ENCODE data around the gene PXN.

PXN gene

DNA sequence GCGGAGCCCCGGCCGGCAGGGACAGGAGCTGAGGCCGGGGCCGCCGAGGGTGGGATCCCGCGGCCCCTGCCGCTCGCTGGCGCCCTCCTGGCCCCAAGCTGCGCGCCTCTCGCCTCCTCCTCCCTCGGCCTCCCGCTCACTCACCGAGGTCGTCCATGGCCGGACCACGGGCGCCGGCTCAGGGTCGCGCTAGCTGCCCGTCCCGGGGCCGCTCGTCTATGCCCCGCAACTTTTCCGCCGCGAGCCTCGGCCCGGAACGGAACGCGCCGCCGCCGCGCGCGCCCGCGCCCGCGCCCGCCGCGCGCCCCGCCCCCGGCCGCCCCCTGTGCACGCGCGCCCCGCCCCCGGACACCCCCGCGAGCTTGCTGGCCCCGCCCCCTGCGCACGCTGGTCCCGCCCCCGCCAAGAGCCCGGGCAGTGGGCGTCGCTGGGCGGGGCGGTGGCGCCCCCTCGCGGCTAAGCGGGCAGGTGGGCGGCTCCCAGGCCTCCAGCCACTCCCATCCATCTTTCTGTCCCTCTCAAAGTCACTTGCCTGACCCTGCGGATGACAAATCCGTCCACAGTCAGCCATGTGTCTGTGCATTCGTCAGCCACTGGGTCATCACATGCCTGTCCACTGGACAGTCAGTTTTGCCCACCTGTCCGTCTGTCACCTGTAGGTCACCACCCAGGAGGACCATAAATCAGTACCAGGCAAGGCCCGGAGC is at the start of gene PXN:
PXN (minus strand) TSS at position 258 of the 707 bp plus-strand sequence; CDS start at position 157, 101 bp downstream.
- in situ Hi-C loops (cut with MboI; ENCODE audit: low sequenced_read_pairs), result no loop called here

DNA sequence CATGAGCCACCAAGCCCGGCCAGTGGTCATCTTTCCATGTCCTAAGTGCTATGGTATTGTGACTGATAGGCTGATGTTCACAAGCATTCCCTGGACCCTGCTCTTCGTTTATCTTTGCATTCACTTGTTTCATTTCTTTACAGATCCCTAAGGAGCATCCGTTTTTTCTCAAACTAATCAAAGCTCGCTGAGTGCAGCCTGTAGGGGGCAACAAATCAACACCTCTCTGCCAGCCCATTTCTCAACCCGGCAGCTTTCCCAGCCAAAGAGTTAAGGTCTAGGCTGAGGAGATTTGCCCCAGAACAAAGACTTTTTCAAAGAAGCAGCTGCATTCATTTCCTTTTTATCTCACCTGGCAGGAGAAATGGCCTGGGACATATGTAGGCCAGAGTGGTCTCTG is 48.7 kb upstream of the PXN start:
- in situ Hi-C loops (cut with MboI; ENCODE audit: low sequenced_read_pairs), result no loop called here

GRCh38 chr12:120301962-120302815 is 36.7 kb upstream of the PXN start, which contains the start of gene SIRT4:
TSS of gene SIRT4 (plus strand) at chr12:120302321. CDS start at chr12:120303562, 1,241 bp downstream.
- in situ Hi-C loops (cut with MboI; ENCODE audit: low sequenced_read_pairs), result no loop called here

DNA sequence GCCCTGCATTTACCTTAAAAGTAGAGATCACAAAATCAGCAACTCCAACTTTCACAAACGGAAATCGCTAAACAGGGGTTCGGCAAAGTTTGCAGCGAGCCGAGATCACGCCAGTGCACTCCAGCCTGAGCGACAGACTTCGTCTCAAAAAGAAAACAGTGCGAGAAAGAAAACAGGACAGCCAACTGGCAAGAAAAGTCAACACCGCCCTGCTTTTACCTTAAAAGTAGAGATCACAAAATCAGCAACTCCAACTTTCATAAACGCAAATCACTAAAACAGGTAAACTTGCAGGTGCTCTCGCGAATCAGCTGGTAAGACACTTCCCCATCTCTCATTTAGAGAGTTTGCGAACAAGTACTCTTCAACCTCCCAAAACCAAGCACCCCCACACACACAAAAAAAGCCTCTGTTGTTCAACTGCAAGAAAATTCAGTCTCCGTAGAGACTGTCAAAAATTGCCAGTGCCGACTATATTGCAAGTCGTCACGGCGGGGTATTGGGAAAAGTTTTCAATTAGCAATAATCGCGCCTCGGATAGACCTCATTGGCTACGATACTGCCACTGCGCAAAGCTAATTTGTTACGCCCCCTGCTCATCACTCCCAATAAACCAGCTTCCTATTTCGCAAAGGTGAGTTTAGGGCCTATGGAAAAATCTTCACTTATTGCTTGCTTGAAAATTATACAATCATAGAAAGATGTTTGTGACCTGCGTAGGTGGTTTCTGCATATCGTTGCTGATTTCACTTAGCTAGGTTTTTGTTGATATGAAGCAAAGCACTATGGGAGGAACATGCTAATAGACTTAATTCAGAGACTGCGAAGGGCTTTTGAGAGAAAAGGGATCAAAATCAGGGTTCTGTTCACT is 27.4 kb upstream of the PXN start, which contains the start of gene RNU4-1:
RNU4-1 (minus strand) TSS at position 577 of the 871 bp plus-strand sequence.
- in situ Hi-C loops (cut with MboI; ENCODE audit: low sequenced_read_pairs), result no loop called here

GRCh38 chr12:120292411-120292660 is 26.8 kb upstream of the PXN start:
- in situ Hi-C loops (cut with MboI; ENCODE audit: low sequenced_read_pairs), result no loop called here

DNA sequence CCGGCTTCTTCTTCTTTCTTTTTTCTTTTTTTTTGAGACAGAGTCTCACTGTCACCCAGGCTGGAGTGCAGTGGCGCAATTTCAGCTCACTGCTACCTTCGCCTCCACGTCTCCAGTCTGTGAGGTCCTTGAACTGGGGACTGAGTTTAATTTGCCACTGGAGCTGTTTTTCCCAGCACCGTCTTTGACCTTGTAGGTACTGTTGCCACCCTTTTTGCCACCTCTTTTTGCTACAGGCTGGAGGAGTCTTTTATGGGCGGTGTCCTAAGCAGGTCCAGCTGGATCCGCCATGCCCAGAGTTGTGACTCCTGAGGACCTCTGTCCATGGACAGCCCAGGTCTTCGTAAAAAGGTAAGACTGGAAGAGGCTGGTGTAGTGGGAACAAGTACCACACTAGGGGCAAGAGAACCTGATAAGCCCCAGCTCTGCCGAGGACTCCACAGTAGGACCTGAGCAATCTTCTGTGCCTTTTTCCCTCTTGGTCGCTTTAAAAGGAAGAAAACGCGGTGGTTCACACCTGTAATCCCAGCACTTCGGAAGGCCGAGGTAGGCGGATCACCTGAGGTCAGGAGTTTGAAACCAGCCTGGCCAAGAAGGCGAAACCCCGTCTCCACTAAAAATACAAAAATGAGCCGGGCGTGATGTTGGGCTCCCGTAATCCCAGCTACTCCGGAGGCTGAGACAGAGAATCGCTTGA is 25.2 kb upstream of the PXN start:
- in situ Hi-C loops (cut with MboI; ENCODE audit: low sequenced_read_pairs), result no loop called here

DNA sequence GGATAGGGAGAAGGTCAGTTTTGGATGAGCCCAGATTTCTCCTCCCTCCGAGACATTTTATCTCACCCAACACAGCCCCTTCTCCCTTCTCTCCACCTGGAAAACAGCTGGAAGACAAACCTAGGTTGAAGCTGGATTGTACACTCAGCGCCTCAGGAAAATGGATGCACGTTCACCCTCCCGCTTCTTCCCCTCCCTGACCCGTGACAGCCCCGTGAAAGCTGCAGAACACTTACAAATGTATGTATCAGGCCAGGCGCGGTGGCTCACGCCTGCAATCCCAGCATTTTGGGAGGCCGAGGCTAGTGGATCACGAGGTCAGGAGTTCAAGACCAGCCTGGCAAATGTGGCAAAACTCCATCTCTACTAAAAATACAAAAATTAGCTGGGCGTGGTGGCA is 22.0 kb upstream of the PXN start:
- in situ Hi-C loops (cut with MboI; ENCODE audit: low sequenced_read_pairs), result no loop called here

GRCh38 chr12:120286768-120287490 is 21.4 kb upstream of the PXN start:
- in situ Hi-C loops (cut with MboI; ENCODE audit: low sequenced_read_pairs), result no loop called here

GRCh38 chr12:120284381-120284780 is 18.9 kb upstream of the PXN start:
- in situ Hi-C loops (cut with MboI; ENCODE audit: low sequenced_read_pairs), result no loop called here

DNA sequence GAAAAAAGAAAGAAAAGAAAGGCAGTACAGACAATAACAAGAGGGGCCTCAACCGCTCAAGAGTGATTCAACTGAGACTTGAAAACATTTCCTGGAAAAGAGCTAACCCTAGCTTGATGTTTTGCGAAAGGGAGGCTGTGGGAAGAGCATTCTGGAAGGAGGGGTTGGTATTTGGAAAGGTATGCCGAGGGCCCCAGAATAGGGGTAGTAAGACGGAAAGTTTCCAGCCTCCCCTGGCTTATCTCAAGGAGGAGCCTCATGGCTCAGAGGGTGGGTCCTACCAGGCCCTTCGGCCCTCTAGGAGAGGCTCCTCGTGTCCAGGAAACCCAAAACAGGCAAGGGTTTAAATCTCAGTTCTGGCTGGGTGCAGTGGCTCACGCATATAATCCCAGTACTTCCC is 17.8 kb upstream of the PXN start:
- in situ Hi-C loops (cut with MboI; ENCODE audit: low sequenced_read_pairs), result no loop called here

DNA sequence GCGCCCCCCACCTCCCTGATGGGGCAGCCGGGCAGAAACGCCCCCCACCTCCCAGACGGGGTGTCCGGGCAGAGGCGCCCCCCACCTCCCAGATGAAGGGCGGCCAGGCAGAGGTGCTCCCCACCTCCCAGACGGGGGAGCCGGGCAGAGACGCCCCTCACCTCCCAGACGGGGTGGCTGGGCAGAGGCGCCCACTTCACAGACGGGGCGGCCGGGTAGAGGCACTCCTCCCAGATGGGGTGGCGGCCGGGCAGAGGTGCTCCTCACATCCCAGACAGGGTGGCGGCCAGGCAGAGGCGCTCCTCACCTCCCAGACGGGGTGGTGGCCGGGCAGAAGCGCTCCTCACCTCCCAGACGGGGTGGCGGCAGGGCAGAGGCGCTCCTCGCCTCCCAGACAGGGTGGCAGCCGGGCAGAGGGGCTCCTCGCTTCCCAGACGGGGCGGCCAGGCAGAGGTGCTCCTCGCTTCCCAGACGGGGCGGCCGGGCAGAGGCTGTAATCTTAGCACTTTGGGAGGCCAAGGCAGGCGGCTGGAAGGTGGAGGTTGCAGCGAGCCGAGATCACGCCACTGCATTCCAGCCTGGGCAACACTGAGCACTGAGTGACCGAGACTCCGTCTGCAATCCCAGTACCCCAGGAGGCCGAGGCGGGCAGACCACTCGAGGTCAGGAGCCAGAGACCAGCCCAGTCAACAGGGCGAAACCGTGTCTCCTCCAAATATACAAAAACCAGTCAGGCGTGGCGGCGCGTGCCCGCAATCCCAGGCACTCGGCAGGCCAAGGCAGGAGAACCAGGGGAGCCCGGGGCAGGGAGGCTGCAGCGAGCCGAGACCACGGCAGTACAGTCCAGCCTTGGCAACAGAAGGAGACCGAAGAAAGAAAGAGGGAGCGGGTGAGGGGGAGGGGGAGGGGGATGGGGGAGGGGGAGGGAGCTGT is 12.9 kb upstream of the PXN start:
- in situ Hi-C loops (cut with MboI; ENCODE audit: low sequenced_read_pairs), result no loop called here

DNA sequence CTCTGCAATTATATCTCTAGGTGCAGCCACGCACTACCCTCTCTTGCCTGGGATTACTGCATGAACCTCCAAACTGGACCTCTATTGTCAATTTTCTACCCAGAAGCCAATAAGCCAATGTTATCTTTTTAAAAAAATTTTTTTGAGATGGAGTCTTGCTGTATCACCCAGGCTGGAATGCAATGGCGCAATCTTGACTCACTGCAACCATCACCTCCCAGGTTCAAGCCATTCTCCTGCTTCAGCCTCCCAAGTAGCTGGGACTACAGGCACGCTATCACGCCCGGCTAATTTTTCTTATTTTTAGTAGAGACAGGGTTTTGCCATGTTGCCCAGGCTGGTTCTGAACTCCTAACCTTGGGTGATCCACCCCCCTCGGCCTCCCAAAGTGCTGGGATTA is 11.2 kb upstream of the PXN start:
- in situ Hi-C loops (cut with MboI; ENCODE audit: low sequenced_read_pairs), result no loop called here

- in situ Hi-C loops (cut with MboI; ENCODE audit: low sequenced_read_pairs), result no loop called here
Measured at GRCh38 chr12:120267736-120268135, 2.2 kb upstream of the PXN start.

DNA sequence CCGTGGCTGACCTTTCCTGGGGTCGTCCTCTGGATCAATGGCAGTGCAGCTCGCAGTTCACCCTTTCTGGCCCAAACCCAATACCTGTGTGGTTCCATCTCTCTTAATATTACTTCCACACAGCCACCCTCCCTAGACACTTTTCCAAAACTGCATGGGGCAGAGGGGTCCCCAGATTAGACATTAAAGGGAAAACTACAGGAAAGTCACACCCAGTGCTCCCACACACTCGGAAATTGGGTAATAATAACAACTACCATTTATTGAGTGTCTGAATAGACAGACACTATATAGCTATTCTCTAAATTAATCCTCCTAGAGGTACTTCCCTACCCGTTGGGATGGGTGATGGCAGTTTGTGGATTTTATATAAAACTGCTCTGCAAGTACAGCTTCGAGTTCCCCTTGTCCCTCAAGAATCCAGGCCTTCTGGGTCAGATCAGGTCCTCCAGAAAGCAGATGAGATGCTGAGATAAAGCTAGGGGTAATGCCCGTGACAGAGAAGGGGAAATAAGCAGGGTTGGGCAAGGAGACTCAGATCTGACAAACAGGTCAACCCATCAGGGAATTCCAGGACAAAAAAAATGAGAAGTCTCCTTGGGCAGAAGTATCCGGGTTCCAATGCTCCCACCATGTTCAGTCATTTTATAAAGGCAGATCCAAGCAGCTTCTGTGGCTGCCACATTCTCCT is 795 bp upstream of the PXN start:
- in situ Hi-C loops (cut with MboI; ENCODE audit: low sequenced_read_pairs), result no loop called here

- in situ Hi-C loops (cut with MboI; ENCODE audit: low sequenced_read_pairs), result no loop called here
Measured at GRCh38 chr12:120264904-120265472, 542 bp downstream of the PXN start.

- in situ Hi-C loops (cut with MboI; ENCODE audit: low sequenced_read_pairs), result no loop called here
Measured at GRCh38 chr12:120264086-120264903, 1.2 kb downstream of the PXN start.

DNA sequence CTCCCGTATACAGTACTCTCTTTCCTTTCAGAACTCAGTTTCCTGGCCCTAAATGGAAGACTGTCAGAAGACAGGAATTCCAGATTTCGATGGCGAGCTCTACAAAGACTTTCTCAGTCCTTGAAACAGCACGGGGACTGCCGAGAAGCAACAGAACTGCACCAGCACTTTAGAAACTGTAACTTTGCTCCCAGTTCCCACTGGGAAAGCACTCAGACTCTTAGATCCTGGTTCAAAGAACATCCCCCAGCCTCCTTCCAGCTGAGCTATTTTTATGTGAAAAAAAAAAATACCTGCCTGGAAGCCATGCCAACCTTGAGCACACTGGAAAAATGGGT is 1.8 kb downstream of the PXN start:
- in situ Hi-C loops (cut with MboI; ENCODE audit: low sequenced_read_pairs), result no loop called here

All from HL-60/S4 treated with retinoic acid at 250 ng/mL for 4 days and 3 days (cell line).